SU-DHL-6 (cell line): ENCODE results near the gene TEX9.

Experiments
- EZH2phosphoT487 ChIP-seq: fragments of 200-600 bp; sonication (generic), shearing (Covaris generic); conservative IDR thresholded peaks from 2 replicates; pipeline ENCODE4 v1.6.1; 2018; ENCODE audit warnings: mild to moderate bottlenecking, antibody characterized with exemption, low read length, moderate library complexity, mixed read lengths
- TF ChIP-seq, protein P1 (sequence below): fragments of 200-600 bp; sonication (generic); IDR thresholded peaks from one replicate; pipeline ENCODE4 v1.5.1; 2017; ENCODE audit warnings: antibody characterized with exemption, mild to moderate bottlenecking, low read length, moderate library complexity; ENCODE audit not compliant: insufficient read depth, poor library complexity, severe bottlenecking

DNA sequence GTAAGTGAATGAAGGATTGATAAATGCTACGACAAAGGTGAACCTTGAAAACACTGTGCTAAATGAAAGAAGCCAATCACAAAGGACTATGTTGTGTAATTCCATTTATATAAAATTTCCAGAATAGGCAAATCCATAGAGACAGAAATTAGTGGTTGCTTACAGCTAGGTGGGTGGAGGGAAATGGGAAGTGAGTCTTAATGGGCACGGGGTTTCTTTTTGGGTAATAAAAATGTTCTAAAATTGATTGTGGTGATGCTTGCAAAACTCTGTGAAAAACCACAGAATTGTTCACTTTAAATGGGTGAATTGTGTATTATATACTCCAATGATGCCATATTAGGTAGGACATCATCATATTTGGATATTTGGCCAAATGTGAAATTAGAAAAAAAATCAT, 20.9 kb upstream of the TEX9 start:
- TF ChIP-seq, protein P1, sequence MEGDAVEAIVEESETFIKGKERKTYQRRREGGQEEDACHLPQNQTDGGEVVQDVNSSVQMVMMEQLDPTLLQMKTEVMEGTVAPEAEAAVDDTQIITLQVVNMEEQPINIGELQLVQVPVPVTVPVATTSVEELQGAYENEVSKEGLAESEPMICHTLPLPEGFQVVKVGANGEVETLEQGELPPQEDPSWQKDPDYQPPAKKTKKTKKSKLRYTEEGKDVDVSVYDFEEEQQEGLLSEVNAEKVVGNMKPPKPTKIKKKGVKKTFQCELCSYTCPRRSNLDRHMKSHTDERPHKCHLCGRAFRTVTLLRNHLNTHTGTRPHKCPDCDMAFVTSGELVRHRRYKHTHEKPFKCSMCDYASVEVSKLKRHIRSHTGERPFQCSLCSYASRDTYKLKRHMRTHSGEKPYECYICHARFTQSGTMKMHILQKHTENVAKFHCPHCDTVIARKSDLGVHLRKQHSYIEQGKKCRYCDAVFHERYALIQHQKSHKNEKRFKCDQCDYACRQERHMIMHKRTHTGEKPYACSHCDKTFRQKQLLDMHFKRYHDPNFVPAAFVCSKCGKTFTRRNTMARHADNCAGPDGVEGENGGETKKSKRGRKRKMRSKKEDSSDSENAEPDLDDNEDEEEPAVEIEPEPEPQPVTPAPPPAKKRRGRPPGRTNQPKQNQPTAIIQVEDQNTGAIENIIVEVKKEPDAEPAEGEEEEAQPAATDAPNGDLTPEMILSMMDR, result no peak
- no peak for TF ChIP-seq EZH2phosphoT487
